Activated naive CD4-positive, alpha-beta T cell treated with anti-CD3 and anti-CD28 coated beads, Interleukin-2, amount 10 ng/mL, durations not matched to agents 7 days and 5 days (primary cell): Measurements from ENCODE around the gene PITRM1.
"Not testable (repeated sequence)": the region's sequence is repeated elsewhere in the genome, so short reads cannot be mapped to it uniquely, and the experiment has no call there.

ENCODE experiments used
- CTCF ChIA-PET: fragments of 350-600 bp; sonication (Branson Sonifier 250); formaldehyde crosslinking; loops from one replicate; lab custom pipeline; 2021; ENCODE audit warnings: antibody characterized with exemption; lab: Charles Lee
- DNase-seq: peaks from one replicate; pipeline ENCODE4 v3.0.0-alpha.2; 2020
- H3K27ac Mint-ChIP-seq: one replicate; pipeline ENCODE4 v1.8.0; 2021; ENCODE audit warnings: mild to moderate bottlenecking, moderate library complexity, mixed read lengths
- H3K27me3 Mint-ChIP-seq: one replicate; pipeline ENCODE4 v1.8.0; 2021; ENCODE audit warnings: mild to moderate bottlenecking, mixed read lengths
- H3K36me3 Mint-ChIP-seq: one replicate; pipeline ENCODE4 v1.8.0; 2021; ENCODE audit warnings: mixed read lengths
- H3K4me1 Mint-ChIP-seq: one replicate; pipeline ENCODE4 v1.8.0; 2021; ENCODE audit warnings: mixed read lengths
- H3K4me3 Mint-ChIP-seq: one replicate; pipeline ENCODE4 v1.8.0; 2021; ENCODE audit warnings: mild to moderate bottlenecking, moderate library complexity, mixed read lengths
- H3K9me3 Mint-ChIP-seq: one replicate; pipeline ENCODE4 v1.8.0; 2021; ENCODE audit warnings: mixed read lengths

PITRM1 gene

GRCh38 chr10:3172446-3173170 is at the start of gene PITRM1:
PITRM1 (minus strand) TSS chr10:3172782; CDS start chr10:3172772, 10 bp downstream.
- Mint-ChIP-seq H3K36me3 (peaks cover 10% of the 10 kb centered on the region), H3K4me3 (peak within 1 kb of the TSS; percentile 69), H3K9me3 (no peaks in the 10 kb centered on the region), H3K27me3 (peaks cover 23% of the 10 kb centered on the region), H3K4me1 (peaks cover 23% of the 10 kb centered on the region), H3K27ac (peak within 1 kb of the TSS; percentile 92)
- peak; percentile 99 for DNase-seq
- CTCF ChIA-PET = no interaction called here

GRCh38 chr10:3222068-3222467 is 49.5 kb upstream of the PITRM1 start:
- no peak for DNase-seq
- H3K27ac Mint-ChIP-seq = no peak overlapping the region
- CTCF ChIA-PET = interaction anchor here (1.1 kb wide), 1 partner anchor 12 kb away, joined by 3 read pairs; no protein-coding TSS in a partner anchor
- peaks cover 4% of the 10 kb centered on the region for H3K9me3 Mint-ChIP-seq
- no peaks in the 10 kb centered on the region for H3K36me3 Mint-ChIP-seq
- no peak overlapping the region for H3K4me3 Mint-ChIP-seq
- H3K4me1 Mint-ChIP-seq = no peaks in the 10 kb centered on the region
- H3K27me3 Mint-ChIP-seq = peaks cover 17% of the 10 kb centered on the region

GRCh38 chr10:3221601-3222000 is 49.0 kb upstream of the PITRM1 start:
- H3K9me3 Mint-ChIP-seq, H3K4me3 Mint-ChIP-seq, H3K27ac Mint-ChIP-seq, DNase-seq, CTCF ChIA-PET, H3K4me1 Mint-ChIP-seq, H3K36me3 Mint-ChIP-seq: not testable (repeated sequence)
- peaks cover 12% of the 10 kb centered on the region for H3K27me3 Mint-ChIP-seq

- no peak for DNase-seq
- no peaks in the 10 kb centered on the region for H3K4me1 Mint-ChIP-seq
- H3K36me3 Mint-ChIP-seq = no peaks in the 10 kb centered on the region
- peaks cover 10% of the 10 kb centered on the region for H3K27me3 Mint-ChIP-seq
- peaks cover 4% of the 10 kb centered on the region for H3K9me3 Mint-ChIP-seq
- H3K27ac Mint-ChIP-seq = no peak overlapping the region
- CTCF ChIA-PET = no interaction called here
- no peak overlapping the region for H3K4me3 Mint-ChIP-seq
Observed at GRCh38 chr10:3220853-3221252, 48.3 kb upstream of the PITRM1 start.

GRCh38 chr10:3219021-3219628 is 46.5 kb upstream of the PITRM1 start:
- H3K9me3 Mint-ChIP-seq, H3K36me3 Mint-ChIP-seq, H3K27ac Mint-ChIP-seq, H3K4me1 Mint-ChIP-seq, DNase-seq, H3K4me3 Mint-ChIP-seq: not testable (repeated sequence)
- peaks cover 22% of the 10 kb centered on the region for H3K27me3 Mint-ChIP-seq
- CTCF ChIA-PET = interaction anchor here (0.8 kb wide), 1 partner anchor 1548 kb away, joined by 3 read pairs; no protein-coding TSS in a partner anchor

- H3K27me3 Mint-ChIP-seq = peaks cover 35% of the 10 kb centered on the region
- CTCF ChIA-PET = no interaction called here
- H3K4me1 Mint-ChIP-seq = no peaks in the 10 kb centered on the region
- no peak for DNase-seq
- H3K4me3 Mint-ChIP-seq = no peak overlapping the region
- H3K36me3 Mint-ChIP-seq = no peaks in the 10 kb centered on the region
- H3K27ac Mint-ChIP-seq = no peak overlapping the region
- H3K9me3 Mint-ChIP-seq = peaks cover 4% of the 10 kb centered on the region
Observed at GRCh38 chr10:3217853-3218252, 45.3 kb upstream of the PITRM1 start.

- Mint-ChIP-seq H3K4me3 (no peak overlapping the region), H3K4me1 (no peaks in the 10 kb centered on the region), H3K27ac (no peak overlapping the region), H3K36me3 (no peaks in the 10 kb centered on the region), H3K9me3 (peaks cover 4% of the 10 kb centered on the region), H3K27me3 (peaks cover 35% of the 10 kb centered on the region)
- CTCF ChIA-PET = no interaction called here
- no peak for DNase-seq
Observed at GRCh38 chr10:3217301-3217700, 44.7 kb upstream of the PITRM1 start.

GRCh38 chr10:3215153-3215775 is 42.7 kb upstream of the PITRM1 start:
- CTCF ChIA-PET = interaction anchor here (1.8 kb wide), 1 partner anchor 23 kb away, joined by 4 read pairs; no protein-coding TSS in a partner anchor
- Mint-ChIP-seq H3K9me3 (peaks cover 4% of the 10 kb centered on the region), H3K36me3 (no peaks in the 10 kb centered on the region), H3K4me1 (no peaks in the 10 kb centered on the region), H3K27ac (no peak overlapping the region), H3K27me3 (peaks cover 32% of the 10 kb centered on the region), H3K4me3 (no peak overlapping the region)
- DNase-seq = no peak

- CTCF ChIA-PET = interaction anchor here (1.8 kb wide), 1 partner anchor 24 kb away, joined by 4 read pairs; no protein-coding TSS in a partner anchor
- Mint-ChIP-seq H3K36me3 (no peaks in the 10 kb centered on the region), H3K27me3 (peaks cover 41% of the 10 kb centered on the region)
Observed at GRCh38 chr10:3213758-3214515, 41.4 kb upstream of the PITRM1 start.

GRCh38 chr10:3213208-3213607 is 40.6 kb upstream of the PITRM1 start:
- H3K9me3 Mint-ChIP-seq = no peaks in the 10 kb centered on the region
- H3K4me3 Mint-ChIP-seq = no peak overlapping the region
- peaks cover 43% of the 10 kb centered on the region for H3K27me3 Mint-ChIP-seq
- H3K27ac Mint-ChIP-seq = no peak overlapping the region
- CTCF ChIA-PET = no interaction called here
- DNase-seq = no peak
- H3K4me1 Mint-ChIP-seq = no peaks in the 10 kb centered on the region
- H3K36me3 Mint-ChIP-seq = no peaks in the 10 kb centered on the region

More at GRCh38 chr10:3213758-3214515, 41.4 kb upstream of the PITRM1 start:
- Mint-ChIP-seq H3K27ac (no peak overlapping the region), H3K4me3 (no peak overlapping the region), H3K9me3 (peaks cover 4% of the 10 kb centered on the region), H3K4me1 (no peaks in the 10 kb centered on the region)
- DNase-seq = no peak

- Mint-ChIP-seq H3K27ac (no peak overlapping the region), H3K4me3 (no peak overlapping the region), H3K27me3 (peaks cover 58% of the 10 kb centered on the region), H3K9me3 (no peaks in the 10 kb centered on the region), H3K36me3 (no peaks in the 10 kb centered on the region), H3K4me1 (no peaks in the 10 kb centered on the region)
- DNase-seq = no peak
- CTCF ChIA-PET = interaction anchor here (0.8 kb wide), 1 partner anchor 12 kb away, joined by 3 read pairs; no protein-coding TSS in a partner anchor
Observed at GRCh38 chr10:3210251-3210877, 37.8 kb upstream of the PITRM1 start.

GRCh38 chr10:3208481-3209406 is 36.2 kb upstream of the PITRM1 start:
- CTCF ChIA-PET = interaction anchor here (1.2 kb wide), 1 partner anchor 11 kb away, joined by 3 read pairs; no protein-coding TSS in a partner anchor
- no peak overlapping the region for H3K27ac Mint-ChIP-seq
- H3K27me3 Mint-ChIP-seq = peaks cover 55% of the 10 kb centered on the region
- H3K9me3 Mint-ChIP-seq = no peaks in the 10 kb centered on the region
- no peaks in the 10 kb centered on the region for H3K36me3 Mint-ChIP-seq
- no peak for DNase-seq
- H3K4me3 Mint-ChIP-seq = no peak overlapping the region
- no peaks in the 10 kb centered on the region for H3K4me1 Mint-ChIP-seq

GRCh38 chr10:3207351-3207750 is 34.8 kb upstream of the PITRM1 start:
- no peak overlapping the region for H3K4me3 Mint-ChIP-seq
- peaks cover 60% of the 10 kb centered on the region for H3K27me3 Mint-ChIP-seq
- no peaks in the 10 kb centered on the region for H3K9me3 Mint-ChIP-seq
- no peak for DNase-seq
- H3K36me3 Mint-ChIP-seq = no peaks in the 10 kb centered on the region
- no peaks in the 10 kb centered on the region for H3K4me1 Mint-ChIP-seq
- CTCF ChIA-PET = no interaction called here
- no peak overlapping the region for H3K27ac Mint-ChIP-seq
